Right lobe of liver (tissue), 6 donors: ENCODE data around the gene MRPL46. TPM values are rescaled to one million over a fixed set of nuclear protein-coding genes. Genes with fewer than 3 reads are reported as not detected.

Experiments used
- ATAC-seq, 4 donors: fragments of 200-7000 bp; cut with Tn5 transposase; one replicate each; pipeline ENCODE4 v1.9.1; 2020; ENCODE audit warnings: mild to moderate bottlenecking in 4 of 4, moderate library complexity in 4 of 4
- DNase-seq, 3 donors: peaks; one replicate each; pipeline ENCODE4 v3.0.0-alpha.2; 2020
- H3K27ac ChIP-seq, 3 donors: fragments of 200-600 bp; one replicate each; pipeline ENCODE4 v1.8.0; 2022
- H3K27me3 ChIP-seq, 2 donors: fragments of 200-600 bp; one replicate each; pipeline ENCODE4 v1.8.0; 2022
- H3K36me3 ChIP-seq, 4 donors: fragments of 200-600 bp; sonication (generic) in 1 of 4; one replicate each; pipeline versions ENCODE4 v1.5.1 to v1.8.0; 2017 to 2022; ENCODE audit warnings: control low read depth in 1 of 4
- H3K4me1 ChIP-seq, 4 donors: fragments of 200-600 bp; sonication (generic) in 1 of 4; one replicate each; pipeline versions ENCODE4 v1.5.1 to v1.8.0; 2017 to 2022; ENCODE audit warnings: control low read depth in 1 of 4
- H3K4me3 ChIP-seq, 3 donors: fragments of 200-600 bp; one replicate each; pipeline ENCODE4 v1.8.0; 2022
- H3K9me3 ChIP-seq, 4 donors: fragments of 200-600 bp; sonication (generic) in 1 of 4; one replicate each; pipeline versions ENCODE4 v1.5.1 to v1.8.0; 2017 to 2022; ENCODE audit warnings: control low read depth in 1 of 4
- POLR2A ChIP-seq: fragments of 450-650 bp; IDR thresholded peaks from one replicate; pipeline ENCODE4 v1.6.1; 2017; ENCODE audit warnings: antibody characterized with exemption, mild to moderate bottlenecking
- WGBS: methylation state at CpG from one replicate; pipeline ENCODE4 v1.1.6; 2018; ENCODE audit warnings: low coverage, low lambda C conversion rate; ENCODE audit not compliant: insufficient coverage; ENCODE audit errors: missing lambda C conversion rate; 5-methylcytosine and 5-hydroxymethylcytosine counted together
- intact Hi-C, 2 donors: fragments of 100-400 bp; cut with DNase I; formaldehyde crosslinking; loops; one replicate each; pipeline versions ENCODE4 v1.11.2 to v1.14.1; 2022
- total RNA-seq, 6 experiments: library from RNA; depleted of rRNA in 2 of 6; stranded (reverse); fragments of >200 nt in 2 of 6; fragmentation: NEBNext Ultra II Directional in 3 of 6; extraction: Animal tissue kit (Norgen Biotek cat#: 25700) in 3 of 6; gene quantifications; one replicate each; pipeline versions ENCODE4 v1.1.0 to v1.2.4, GENCODE V29; 2016 to 2023
- TF ChIP-seq, protein P1 (sequence below), 4 donors: fragments of 200-600 bp in 3 of 4; fragments of 450-650 bp in 1 of 4; IDR thresholded peaks; one replicate each; pipeline versions ENCODE4 v1.5.1 to v1.8.0; 2016 to 2022; ENCODE audit warnings: antibody characterized with exemption in 4 of 4, mild to moderate bottlenecking in 2 of 4
- donor health status: DM: no; HTN: yes; CAD: no.
- donor health status: DM: no; HTN: no; CAD: no.
- donor health status: DM: no; HTN: no; CAD: no.
- donor health status: DM: no; HTN: yes; CAD: no.
- donor health status: DM: no; HTN: yes; CAD: no.

Gene MRPL46
- total RNA-seq, 6 experiments from 2014 or later, result 25.4 to 38.4 (median 33.9) TPM

DNA sequence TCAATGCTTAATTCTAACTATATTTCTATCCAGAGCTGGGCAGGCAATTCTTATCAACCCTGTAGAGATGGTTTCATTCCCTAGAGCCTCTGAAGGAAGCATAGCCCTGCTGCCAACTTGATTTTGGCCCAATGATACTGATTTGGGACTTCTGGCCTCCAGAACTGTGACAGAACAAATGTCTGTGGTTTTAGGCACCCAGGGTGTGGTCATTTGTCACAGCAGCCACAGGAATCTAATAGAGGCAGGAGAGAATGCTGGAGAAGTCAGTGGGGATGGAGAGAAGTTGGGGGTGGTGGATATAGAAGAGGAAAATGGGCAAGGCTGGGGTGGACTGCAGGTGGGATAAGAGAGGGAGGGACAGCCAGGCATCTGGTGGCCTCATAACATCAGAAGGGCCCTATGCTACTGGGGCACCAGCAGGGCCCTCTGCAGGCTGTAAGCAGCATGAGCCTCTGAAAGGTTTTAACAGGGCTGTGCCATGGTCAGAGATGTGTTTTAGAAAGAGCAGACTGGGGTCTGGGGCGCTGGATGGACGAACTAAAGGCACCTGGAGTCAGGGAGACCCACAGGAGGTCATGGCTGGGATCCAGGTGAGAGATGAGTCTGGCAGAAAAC, 20.1 kb upstream of the MRPL46 start:
- TF ChIP-seq, protein P1, sequence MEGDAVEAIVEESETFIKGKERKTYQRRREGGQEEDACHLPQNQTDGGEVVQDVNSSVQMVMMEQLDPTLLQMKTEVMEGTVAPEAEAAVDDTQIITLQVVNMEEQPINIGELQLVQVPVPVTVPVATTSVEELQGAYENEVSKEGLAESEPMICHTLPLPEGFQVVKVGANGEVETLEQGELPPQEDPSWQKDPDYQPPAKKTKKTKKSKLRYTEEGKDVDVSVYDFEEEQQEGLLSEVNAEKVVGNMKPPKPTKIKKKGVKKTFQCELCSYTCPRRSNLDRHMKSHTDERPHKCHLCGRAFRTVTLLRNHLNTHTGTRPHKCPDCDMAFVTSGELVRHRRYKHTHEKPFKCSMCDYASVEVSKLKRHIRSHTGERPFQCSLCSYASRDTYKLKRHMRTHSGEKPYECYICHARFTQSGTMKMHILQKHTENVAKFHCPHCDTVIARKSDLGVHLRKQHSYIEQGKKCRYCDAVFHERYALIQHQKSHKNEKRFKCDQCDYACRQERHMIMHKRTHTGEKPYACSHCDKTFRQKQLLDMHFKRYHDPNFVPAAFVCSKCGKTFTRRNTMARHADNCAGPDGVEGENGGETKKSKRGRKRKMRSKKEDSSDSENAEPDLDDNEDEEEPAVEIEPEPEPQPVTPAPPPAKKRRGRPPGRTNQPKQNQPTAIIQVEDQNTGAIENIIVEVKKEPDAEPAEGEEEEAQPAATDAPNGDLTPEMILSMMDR (IDR thresholded peaks at IDR 0.05), result no peak
- TF ChIP-seq POLR2A, result no peak
- WGBS, result 40% methylated on average over 2 of the region's 2 CpGs
- H3K27ac ChIP-seq, result no peak overlapping the region
- intact Hi-C loops, result no loop called here
- H3K4me3 ChIP-seq, result no peak overlapping the region
- H3K4me1 ChIP-seq, result no peaks in the 10 kb centered on the region
- no peak for ATAC-seq
- no peak for DNase-seq
- no peaks in the 10 kb centered on the region for H3K27me3 ChIP-seq
- H3K9me3 ChIP-seq, result no peaks in the 10 kb centered on the region
- H3K36me3 ChIP-seq, result no peaks in the 10 kb centered on the region

DNA sequence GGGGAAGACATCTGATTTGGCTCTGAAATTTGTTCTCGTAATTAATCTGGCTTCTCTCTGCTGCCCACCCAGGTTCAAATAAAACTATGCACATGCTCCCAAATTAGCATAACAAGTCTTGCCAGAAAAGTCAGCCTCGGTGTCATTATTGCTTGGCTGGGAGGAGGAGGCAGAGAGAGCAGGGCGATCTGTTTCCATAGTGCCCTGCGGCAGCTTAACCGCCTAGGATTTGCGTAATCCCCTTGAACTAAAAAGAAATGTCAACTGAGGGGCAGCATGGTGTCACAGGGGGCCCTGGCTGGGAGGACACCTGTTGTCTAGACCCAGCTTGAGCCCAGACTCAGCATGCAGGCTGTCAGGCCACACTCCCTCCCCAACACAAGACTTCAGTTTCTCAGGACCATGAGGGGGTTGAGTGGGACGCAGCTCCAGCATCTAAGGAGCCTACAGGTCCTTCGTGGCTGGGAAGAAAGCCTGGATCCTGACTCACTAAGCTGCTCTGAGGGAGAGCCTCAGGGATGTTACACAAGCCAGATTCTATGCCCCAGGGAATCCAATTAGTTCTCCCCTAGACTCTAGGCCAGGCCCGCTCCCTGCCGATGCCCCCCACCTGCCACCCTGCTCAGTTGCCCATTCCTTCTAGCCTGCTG, 17.6 kb upstream of the MRPL46 start:
- Histone ChIP-seq H3K27ac (no peak overlapping the region), H3K9me3 (no peaks in the 10 kb centered on the region), H3K4me1 (no peaks in the 10 kb centered on the region), H3K4me3 (no peak overlapping the region), H3K36me3 (no peaks in the 10 kb centered on the region), H3K27me3 (no peaks in the 10 kb centered on the region)
- DNase-seq (no peak), ATAC-seq (no peak)
- WGBS, result 51% methylated on average over 8 of the region's 10 CpGs
- TF ChIP-seq POLR2A, result no peak
- TF ChIP-seq, protein P1 (IDR thresholded peaks at IDR 0.05), result no peak
- intact Hi-C loops, result no loop called here

DNA sequence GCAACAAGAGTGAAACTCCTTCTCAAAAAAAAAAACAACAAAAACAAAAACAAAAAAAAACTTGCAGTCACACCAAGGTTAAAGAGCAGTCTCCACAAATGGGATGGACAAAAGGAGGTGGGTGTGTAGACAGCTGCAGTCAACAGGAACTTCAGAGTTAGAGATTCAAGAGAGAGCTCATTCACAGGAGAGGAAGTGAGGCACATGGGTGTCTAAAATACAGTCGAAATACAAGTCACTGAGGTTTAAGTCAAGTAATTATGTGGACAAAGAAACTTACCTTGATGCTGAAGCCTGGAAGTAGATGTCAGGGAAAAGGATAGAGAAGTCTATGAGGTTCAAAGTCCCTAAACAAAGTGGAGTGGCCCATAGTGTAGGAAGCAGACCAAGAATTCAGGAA, 15.1 kb upstream of the MRPL46 start:
- 44% methylated on average over 1 of the region's 1 CpG for WGBS
- Histone ChIP-seq H3K27ac (no peak overlapping the region), H3K4me3 (no peak overlapping the region), H3K27me3 (no peaks in the 10 kb centered on the region), H3K36me3 (peaks cover 0 to 13% (median 3%) of the 10 kb centered on the region in 4 donors), H3K4me1 (no peaks in the 10 kb centered on the region), H3K9me3 (no peaks in the 10 kb centered on the region)
- intact Hi-C loops, result no loop called here
- ATAC-seq, result no peak
- no peak for DNase-seq
- TF ChIP-seq POLR2A, result no peak
- TF ChIP-seq, protein P1 (IDR thresholded peaks at IDR 0.05), result no peak

DNA sequence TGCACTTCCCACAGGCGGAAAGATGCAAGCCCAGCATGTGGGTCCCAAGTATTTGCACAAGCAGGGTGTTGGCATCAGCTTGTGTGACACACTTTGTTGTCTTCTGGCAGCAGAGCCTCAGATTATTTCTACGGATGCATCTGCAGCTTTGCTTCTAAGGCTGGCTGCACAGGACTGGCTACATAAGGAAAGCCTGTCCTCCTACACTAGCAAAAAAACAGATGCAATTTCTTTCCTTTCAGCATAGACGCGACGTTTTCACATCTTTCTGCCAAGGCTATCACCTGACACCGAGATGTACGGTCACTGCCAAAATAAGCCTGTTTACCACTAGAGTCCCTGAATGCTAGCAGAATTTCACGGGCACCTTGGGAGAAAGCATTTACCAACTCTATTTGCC, 13.8 kb upstream of the MRPL46 start:
- ATAC-seq, result no peak
- Histone ChIP-seq H3K27me3 (no peaks in the 10 kb centered on the region), H3K36me3 (peaks cover 0 to 15% (median 3%) of the 10 kb centered on the region in 4 donors), H3K4me3 (no peak overlapping the region), H3K4me1 (peaks cover 0 to 4% (median 2%) of the 10 kb centered on the region in 4 donors), H3K27ac (no peak overlapping the region), H3K9me3 (no peaks in the 10 kb centered on the region)
- no peak for TF ChIP-seq POLR2A
- intact Hi-C loops, result no loop called here
- no peak for DNase-seq
- WGBS, result 75% methylated on average over 7 of the region's 8 CpGs

DNA sequence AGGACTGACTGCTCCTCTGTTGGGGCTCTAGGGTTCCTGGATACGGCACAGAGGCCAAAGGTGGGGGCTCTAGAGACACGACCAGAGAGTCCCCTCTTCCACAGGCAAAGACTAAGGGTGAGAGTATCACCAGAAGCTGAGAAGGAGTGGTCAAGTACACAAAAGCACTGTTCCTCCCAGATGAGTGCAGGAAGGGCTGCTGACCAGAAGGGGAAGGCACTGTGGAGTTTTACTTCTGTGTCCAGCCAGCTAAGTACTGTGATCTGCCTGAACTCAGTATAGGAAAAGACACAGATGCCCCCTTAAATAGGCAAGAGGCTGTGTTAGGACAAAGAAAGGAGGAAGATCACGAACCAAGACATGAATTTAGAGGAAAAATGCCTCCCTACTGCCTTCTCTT, 12.0 kb upstream of the MRPL46 start:
- ATAC-seq, result no peak
- H3K9me3 ChIP-seq, result no peaks in the 10 kb centered on the region
- H3K27me3 ChIP-seq, result no peaks in the 10 kb centered on the region
- H3K4me1 ChIP-seq, result peaks cover 0 to 4% (median 2%) of the 10 kb centered on the region in 4 donors
- no peak overlapping the region for H3K27ac ChIP-seq
- no peak for DNase-seq
- H3K36me3 ChIP-seq, result peaks cover 0 to 31% (median 3%) of the 10 kb centered on the region in 4 donors
- H3K4me3 ChIP-seq, result no peak overlapping the region
- intact Hi-C loops, result loop anchor here in 1 of 2 donors (10.0 kb wide), 1 partner anchor 136 kb away; no protein-coding TSS in a partner anchor
- WGBS, result 70% methylated on average over 2 of the region's 3 CpGs
- TF ChIP-seq, protein P1 (IDR thresholded peaks at IDR 0.05), result no peak
- TF ChIP-seq POLR2A, result no peak
